Measurements from ENCODE around the gene ENHO.
"Not testable (repeated sequence)": the region's sequence is repeated elsewhere in the genome, so short reads cannot be mapped to it uniquely, and the experiment has no call there.

The ENHO gene

GRCh38 chr9:34555002-34555348 is 32.2 kb upstream of the ENHO start:
- DNase-seq, result no peak

DNA sequence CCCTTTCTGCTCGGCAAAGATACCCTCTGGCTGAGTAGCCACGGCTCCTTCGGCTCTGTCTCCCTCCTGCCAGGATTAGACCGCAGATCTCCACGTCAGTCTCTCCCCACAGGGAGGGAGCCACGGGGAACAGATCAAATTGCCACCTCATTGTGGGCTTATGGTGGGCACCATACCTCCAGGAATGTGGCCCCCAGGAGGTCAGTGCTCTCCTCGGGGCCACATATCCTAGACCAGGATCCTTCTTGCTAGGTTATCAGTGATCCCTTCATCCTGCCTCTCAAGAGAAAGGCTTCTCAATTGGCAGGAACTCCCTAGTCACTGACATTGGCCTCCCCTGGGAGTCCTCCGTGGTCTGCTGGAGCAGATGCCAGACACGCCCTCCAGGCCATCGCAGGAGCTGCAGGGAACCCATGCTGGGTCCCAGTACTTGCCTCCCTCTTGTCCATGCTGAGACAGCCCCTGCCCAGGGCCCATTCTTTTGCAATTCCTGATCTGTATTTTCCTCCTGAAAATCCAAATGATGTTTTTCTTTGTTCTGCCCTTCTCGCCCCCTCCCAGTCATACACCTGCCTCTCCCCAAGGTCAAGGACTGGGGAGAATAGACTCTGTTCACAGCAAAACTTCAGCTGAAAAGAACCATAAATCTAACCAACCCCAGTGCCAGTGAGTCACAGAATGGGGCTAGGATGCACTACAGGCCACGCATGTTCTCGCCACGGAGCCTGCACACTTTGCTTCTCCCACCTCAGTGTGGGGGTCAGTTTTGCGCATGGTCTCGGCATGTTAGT is 31.6 kb upstream of the ENHO start:
- DNase-seq, result no peak

DNA sequence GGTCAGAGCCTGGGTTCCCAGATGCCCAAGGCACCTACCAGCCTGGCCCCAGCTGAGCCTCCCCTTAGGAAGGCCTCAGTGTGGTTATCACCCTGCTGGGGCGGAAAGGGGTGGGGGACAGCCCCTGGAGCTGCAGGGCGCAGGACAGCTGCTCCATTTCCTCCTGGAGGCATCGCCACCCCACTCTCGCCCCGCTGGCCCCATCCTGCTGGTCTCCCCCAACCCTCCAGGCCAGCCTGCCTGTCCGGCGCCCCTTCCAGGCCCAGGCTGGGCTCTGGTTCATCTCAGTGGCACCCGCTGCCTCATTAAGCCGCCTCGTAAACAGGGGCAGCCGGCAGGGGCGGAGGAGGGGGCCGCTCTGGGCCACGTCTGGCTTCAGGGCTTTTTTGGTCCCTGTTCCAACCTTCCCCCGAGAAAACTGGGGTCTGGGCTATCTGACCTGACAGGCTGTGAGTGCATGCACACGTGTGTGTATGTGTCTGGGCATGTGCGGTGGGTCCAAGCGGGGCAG is 30.8 kb upstream of the ENHO start:
- DNase-seq, result no peak

DNA sequence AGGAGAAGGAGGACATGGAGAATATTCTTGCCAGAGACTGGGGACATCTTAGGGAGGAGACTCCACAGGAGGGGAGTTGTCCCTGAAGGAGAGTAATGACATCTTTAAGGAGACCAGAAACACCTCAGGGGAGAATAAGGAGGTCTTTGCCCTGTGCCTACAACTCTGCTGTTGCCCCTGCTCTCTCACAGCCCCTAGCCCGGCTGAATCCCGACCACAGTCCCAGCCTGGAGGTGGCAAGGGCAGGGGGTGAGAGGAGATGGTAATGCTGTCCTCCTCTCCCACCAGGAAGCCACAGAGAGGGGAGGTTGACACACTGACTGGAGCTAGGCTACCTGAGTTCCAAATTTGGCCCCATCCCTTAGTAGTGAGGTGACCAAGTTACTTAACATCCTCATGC is 30.2 kb upstream of the ENHO start:
- no peak for DNase-seq

DNA sequence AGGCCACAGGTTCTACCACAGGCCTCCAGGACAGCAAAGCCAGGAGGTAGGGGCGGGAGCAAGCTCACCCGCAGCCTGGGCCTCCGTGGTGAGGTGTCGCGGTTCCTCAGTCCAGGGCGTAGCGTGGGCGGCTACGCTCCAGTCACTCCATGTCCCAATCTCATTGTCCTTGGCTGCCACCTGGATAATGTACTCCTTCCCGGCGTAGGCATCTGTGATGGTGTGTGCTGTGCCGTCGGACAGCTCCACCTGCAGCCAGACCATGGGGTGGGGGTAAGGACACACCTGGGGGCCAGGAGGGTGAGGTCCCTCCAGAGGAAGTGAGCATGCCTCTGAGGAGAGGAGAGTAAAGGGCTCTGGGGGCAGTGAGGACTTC is 29.8 kb upstream of the ENHO start:
- no peak for DNase-seq

DNA sequence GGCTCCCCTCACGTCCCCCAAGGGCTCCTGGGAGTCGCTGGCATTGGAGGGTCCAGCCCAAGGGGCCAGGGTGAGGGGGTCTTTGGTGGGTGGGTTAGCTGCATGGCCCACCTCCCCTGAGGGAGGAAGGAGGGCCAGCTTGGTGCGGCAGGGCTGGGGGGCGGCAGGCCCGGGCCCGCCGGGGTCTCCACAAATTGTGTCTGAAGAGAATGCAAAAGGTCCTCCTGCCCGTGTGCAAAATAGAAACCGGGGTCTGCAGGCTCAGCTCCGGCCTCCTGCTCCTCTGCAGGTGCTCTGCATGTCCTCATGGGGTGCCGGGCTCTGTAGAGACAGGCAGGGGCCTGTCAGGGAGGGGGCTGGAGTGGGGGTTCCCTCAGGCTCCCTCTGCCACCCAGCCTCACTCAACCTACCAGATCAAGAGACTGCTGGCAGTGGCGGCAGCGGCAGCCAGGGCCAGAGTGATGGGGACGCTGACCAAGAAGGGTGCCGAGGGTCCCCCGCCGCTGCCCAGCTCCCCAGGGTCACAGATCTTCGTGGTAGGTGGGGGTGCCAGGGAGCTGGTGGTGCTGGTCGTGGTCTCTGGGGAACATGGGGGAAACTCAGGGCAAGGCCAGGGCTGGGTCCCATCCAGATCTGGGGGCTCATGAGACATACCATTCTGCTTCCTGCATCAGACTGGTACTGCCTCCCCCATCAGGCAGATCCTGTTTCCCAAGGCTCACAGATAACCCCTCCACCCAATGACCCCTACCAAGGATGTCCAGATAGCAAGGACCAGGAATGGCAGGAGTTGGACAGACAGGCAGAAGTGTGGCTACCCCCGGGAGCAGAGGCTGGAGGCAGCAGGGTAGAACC is 29.2 kb upstream of the ENHO start:
- DNase-seq, result no peak

DNA sequence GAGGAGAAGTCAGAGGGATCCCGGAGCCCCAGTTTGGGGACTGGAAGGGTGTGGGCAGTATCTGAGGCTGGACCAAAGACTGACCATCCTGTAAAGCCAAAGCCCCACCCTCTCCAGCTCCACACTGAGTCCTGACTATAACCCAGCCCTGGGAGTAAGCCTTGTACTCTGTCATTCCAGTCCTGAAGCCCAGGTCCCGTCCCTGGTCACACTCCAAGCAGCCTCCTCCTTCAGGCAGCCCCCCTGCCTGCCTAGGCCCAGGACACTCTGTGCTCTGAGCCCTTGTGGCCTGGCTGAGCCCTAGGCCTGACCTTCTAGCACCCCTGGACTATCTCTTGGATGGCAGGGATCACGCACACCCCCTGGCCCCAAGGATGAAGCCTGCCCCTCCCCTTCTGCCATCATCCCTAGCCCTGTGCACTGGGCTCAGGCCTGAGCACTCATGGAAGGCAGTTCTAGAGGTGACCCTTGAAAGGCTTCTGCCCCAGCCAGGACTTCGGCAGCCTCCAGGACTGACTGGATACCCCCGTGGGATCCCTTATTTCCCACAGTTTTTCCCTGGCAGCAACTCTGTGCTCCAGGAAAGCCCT is 28.0 kb upstream of the ENHO start:
- DNase-seq, result no peak

GRCh38 chr9:34550016-34550680 is 27.4 kb upstream of the ENHO start:
- no peak for DNase-seq

DNA sequence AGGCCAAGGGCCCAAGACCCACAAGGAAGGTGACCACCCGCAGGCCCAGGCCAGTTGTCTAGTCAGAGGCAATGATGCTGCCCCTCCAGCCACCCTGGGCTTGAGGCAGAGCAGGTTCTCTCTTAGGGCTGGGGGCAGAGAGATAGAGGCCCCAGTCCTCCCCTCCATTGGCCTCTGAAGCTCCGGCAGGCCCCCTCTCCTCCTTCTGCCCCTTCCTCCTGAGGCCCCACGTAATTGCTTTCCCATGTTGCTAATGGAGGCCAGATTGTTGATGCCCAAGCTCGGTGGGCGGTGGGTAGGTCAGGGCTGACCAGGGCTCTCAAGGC is 26.6 kb upstream of the ENHO start:
- DNase-seq, result no peak

DNA sequence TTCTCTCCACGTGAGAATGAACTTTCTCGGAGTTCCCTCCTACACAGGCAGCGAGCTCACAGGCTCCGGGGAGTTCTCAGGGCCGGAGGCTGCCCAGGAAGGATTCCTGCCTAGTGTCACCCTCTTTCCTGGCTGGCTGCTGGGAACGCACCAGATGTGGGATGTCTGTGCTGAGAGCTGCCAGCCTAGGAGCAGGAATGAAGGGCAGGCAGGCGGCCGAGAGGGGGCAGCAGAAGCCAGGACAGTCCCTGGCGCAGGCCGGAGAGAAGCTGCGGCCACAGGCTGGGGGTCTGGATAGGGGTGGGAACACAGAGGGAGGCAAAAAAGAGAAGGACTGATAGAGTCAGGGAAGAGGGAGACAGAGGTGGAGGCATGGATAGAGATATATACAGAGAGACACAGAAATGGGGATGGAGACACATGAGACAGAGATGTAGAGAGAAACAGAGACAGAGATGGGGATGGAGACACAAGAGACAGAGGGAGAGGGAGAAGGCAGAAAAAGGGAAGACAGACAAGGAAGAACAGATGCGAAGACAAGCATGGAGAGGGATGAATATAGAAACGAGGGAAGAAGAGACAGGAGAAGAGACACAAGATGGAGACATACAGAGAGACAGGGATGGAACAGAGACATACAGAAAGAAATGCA is 25.3 kb upstream of the ENHO start:
- no peak for DNase-seq

- DNase-seq, result no peak
Observed at GRCh38 chr9:34546834-34547827, 24.3 kb upstream of the ENHO start.

- DNase-seq, result no peak
Observed at GRCh38 chr9:34546102-34546833, 23.5 kb upstream of the ENHO start.

DNA sequence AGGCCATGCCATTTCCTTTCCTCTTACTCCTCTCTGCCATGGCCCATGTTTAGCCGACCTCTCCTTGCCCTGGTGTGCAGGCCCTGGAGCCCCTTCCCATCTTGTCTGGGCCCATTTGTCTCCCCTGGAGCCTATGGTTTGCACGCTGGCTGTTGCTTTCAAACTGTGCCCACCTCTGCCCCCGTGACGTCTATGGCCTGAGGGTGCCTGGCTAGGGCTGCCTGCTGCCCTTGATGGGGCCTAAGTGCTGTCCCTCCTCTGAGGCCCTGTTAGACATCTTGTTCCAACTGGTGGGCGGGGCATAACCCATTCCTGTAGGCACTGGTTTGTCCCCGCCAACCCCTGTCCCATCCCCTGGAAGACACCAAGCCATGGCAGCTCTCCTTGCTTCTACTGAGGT is 22.7 kb upstream of the ENHO start:
- DNase-seq, result no peak

DNA sequence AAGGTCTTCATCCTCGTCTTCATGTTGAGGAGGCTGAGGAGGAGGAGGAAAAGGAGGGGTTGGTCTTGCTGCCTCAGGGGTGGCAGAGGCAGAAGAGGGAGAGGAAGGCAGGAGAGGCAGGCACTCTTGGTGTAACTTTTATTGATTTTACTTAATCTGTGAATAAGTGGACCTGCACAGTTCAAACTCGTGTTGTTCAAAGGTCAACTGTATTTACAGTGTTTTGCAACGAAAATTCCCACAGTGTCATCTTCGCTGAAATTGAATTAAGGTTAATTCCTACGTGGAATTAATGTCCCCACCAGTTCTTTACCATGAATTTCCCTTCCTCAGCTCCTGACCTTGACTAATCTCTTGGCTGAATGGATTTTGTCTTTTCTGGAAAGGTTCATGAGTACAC is 21.2 kb upstream of the ENHO start:
- no peak for DNase-seq

GRCh38 chr9:34541540-34541939 is 18.8 kb upstream of the ENHO start:
- no peak for DNase-seq

GRCh38 chr9:34540827-34541226 is 18.0 kb upstream of the ENHO start:
- no peak for DNase-seq

- no peak for DNase-seq
Observed at GRCh38 chr9:34536685-34537084, 13.9 kb upstream of the ENHO start.

- DNase-seq, result not testable (repeated sequence)
Observed at GRCh38 chr9:34532041-34532440, 9.3 kb upstream of the ENHO start.

DNA sequence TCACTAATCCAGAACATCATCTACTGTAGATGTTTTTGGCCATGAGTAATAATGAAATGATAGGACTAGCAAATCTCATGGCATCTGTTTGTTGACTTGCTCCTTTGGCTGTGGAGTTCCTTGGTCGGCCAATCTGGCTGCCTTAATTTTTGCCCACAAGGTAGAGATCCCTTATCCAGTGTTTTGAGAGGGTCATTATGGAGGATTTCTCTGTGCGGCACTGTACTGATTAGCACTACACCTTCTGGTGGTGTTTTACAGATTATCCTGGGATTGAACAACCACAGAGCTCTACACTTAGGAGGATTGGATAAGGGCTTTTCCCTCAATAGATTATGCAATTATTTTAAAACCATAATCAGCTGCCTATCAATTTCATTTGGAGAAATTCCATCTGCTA is 3.2 kb upstream of the ENHO start:
- DNase-seq, result no peak

- DNase-seq, result no peak
Observed at GRCh38 chr9:34524349-34524748, 1.6 kb upstream of the ENHO start.
